HG03442 (cell line): ENCODE results near the gene ACOX1.

ENCODE experiments used
- ATAC-seq: cut with Tn5 transposase; IDR thresholded peaks from one replicate; pipeline ENCODE4 v1.9.1; 2021; ENCODE audit warnings: mild to moderate bottlenecking, moderate library complexity; ENCODE audit not compliant: unreplicated experiment

ACOX1 gene

DNA sequence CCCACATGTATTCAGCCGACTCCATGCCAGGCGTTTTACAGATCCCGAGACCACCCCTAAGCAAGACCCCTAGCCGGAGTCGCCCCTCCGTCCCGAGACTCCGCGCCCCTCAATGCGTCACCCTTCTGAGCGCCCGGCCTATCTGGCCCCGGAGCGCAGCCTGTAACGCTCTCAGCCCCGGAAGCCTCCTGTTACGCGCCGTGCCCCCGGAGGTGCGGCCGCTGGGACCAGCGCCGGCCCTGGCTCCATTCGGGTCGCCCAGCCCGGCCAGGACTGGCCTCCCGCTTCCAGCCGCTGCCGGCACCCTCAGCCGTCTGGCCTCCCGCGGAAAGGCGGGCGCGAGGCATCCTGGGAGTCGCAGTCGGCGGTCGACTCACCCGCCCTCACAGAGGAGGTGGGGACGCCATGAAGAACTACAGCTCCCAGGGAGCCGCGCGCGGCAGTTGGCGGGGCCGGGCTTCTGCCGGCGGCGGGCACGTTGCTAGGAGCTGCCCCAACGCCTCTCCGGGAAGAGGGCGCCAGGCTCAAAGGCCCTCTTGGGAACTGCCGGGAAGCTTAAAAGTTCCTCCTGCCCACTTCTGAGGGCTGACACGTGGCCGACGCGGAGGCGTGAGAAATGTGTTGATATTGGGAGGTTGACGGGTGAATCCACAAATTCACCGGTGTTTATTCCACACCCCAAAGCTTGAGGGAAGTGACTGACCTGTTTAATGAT lies 38.1 kb downstream of the ACOX1 start, which contains the start of gene FBF1:
FBF1 (minus strand) TSS at position 316 of the 715 bp plus-strand sequence. CDS start 2,893 bp downstream, outside the sequence.
- ATAC-seq, result peak; percentile 95

GRCh38 chr17:75937652-75938051 lies 41.3 kb downstream of the ACOX1 start:
- no peak for ATAC-seq

DNA sequence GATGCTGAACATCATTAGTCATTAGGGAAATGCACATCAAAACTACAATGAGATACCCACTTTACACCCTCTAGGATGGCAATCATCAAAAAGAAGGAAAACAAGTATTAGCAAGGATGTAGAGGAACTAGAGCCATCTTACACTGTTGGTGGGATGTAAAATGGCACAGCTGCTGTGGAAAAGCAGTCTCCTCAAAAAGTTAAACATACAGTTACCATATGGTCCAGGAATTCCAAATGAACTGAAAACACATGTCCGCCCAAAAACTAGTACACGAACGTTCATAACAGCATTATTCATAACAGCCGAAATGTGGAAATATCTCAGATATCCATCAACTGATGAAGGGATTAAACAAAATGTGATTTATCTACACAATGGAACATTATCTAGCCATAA lies 45.2 kb downstream of the ACOX1 start:
- ATAC-seq, result no peak

GRCh38 chr17:75932852-75933251 lies 46.1 kb downstream of the ACOX1 start:
- ATAC-seq, result no peak

DNA sequence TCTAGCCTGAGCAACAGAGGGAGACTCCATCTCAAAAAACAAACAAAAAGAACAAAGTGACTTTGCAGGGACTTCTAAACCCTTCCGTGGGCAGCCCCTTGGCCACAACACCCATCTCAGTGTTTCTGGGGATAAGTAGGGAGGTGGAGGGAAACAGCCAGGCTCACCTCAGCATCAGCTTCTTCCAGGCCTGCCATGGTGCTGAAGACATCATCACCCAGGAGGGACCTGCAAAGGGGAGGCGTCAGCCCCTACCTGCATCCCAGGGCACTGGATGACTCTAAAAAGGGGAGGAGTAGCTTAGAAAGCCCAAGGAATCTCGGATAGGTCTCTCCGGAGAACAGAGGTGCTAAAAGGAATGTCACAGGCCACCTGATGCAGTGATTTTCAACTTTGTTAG lies 47.9 kb downstream of the ACOX1 start:
- no peak for ATAC-seq

GRCh38 chr17:75927286-75927922 lies 51.6 kb downstream of the ACOX1 start:
- no peak for ATAC-seq

GRCh38 chr17:75926456-75926855 lies 52.5 kb downstream of the ACOX1 start:
- no peak for ATAC-seq

- no peak for ATAC-seq
Observed at GRCh38 chr17:75925912-75926311, 53.1 kb downstream of the ACOX1 start.

DNA sequence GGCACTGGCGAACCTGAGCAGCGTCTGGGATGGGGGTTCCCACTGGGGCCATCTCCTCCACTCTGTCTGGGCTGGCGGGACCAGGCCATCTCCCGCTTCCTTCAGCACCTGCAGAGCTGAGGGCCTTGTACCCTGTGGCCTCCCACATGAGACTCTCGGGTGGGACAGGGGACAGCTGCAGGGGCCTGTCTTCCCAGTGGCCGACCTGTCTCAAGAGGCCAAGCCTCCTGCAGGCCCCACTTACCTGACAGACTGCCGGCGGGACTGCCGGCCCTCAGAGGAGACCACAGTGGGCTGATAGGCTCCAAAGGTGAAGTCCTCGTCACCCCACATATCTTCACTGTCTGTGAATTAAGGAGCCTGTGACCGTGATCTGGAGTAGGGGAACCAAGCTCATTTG lies 53.9 kb downstream of the ACOX1 start:
- no peak for ATAC-seq

DNA sequence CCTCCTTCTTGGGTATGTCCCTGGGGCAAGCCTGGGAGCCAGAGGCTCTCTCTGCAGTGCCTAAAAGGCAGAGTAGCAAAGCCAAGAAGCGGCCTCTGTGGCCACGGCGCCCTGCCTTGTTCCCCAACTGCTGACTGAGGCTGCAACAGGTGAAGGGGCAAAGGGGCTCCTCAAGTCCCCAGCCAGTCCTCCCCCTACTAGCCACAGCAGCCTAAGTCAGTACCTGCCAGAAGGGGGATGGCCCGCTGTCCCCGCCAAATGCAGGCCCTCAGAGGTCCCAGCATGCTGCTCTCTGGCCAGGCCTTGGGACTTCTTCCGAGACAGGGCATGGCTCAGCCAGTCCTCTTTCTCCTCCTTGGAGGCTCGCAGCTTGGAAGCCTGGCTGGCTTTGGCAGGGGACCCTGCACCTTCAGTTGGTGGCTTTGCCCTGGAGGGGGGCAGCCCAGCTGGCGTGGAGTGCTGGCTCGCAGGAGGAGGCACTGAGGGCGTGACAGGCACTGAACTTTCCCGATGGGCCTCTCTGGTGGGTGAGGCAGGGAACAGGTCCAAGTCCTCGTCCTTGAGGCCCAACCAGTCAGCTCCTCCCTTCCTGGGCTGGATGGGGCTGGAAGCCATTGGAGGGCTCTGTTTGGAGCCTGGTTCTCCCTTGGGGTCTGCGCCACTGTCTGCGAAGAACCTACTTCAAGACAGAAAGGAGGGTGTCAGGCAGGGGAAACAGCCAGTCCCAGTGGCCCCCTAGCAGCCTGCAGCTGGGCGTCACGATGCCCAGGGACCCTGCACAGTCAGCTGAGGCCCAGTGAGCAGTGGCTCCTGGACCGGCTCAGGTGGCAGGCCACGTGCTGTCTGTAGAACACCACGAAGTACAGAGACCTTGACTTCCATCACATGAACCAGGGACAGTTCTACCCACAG lies 55.7 kb downstream of the ACOX1 start:
- ATAC-seq, result no peak

DNA sequence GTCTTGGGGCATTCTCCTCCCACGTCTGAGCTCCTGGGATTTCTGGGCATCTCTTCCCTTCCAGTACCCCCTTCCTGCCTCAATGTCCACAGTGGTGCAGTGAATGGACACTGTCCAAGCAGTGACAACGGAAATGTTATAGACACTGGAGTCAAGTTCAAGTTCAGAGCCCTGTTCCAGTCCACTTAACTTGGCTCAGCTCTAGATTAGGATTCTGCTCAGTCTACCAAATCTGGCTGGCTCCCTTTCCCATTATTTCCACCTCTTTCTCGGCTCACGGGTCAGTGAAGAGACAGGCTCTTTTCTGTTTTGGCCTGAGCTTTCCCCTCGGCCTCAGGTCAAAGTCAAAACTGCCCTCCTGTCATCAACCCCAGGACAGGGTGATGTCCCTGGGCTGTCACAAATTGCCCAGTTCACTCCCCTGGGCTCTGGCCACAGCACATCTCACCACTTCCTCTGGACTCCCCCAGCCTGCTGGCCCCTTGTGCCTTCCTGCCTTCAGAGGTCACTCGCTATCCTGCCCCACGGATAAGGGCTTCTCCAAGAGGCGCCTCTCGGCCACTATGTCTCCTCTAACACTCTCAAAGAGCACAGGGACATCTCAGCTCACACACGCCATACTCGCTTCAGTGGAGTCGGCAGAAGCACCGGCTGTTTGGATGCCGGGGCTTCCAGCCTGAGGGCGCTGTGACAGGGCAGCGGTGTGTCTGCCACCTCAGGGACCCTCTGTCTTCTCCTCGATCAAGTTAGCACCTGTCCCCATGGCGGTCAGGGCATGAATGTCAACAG lies 56.6 kb downstream of the ACOX1 start:
- no peak for ATAC-seq

GRCh38 chr17:75921596-75921995 lies 57.4 kb downstream of the ACOX1 start:
- no peak for ATAC-seq

DNA sequence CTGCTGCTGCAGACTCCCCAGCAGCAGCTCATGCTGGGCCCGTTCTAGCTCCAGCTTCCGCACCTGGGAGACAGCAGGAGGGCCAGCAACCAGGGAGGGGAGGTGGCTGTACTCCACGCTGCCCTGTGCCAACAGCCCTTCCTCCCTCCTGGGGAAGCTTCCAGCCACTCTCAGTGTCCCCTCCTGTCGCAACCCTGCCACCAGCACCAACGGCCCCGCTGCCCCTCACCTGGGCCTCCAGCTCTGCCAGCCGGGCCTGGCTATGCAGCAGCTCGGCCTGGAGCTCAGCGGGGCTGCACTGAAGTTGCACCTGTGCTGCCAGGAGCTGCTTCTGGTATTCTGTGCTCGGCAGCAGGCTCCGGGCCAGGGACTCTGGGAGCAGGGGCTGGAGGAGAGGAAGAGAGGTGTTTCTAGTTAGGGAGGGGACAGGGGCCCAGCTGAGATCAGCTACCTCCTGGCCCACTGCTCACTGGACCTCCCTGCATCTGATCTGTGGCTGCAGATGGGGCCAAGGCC lies 58.9 kb downstream of the ACOX1 start:
- no peak for ATAC-seq

DNA sequence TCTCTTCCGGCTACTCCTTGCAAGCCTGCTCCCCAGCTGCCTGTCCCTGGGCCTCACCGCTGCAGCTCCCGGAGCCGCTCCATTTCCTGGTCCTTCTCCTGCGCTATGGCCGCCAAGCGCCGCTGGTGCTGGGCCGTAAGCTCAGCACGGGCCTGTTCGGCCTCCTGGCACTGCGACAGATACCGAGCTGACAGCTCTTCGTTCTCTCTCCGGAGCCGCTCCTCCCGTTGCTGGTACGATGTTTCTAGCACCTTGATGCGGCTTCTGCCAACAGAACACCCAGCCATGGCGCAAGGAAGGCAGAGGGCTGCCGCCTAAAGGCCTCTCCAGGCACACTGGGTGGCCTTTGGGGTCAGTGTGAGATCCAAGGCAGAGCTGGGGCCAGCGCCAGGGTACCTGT lies 59.4 kb downstream of the ACOX1 start:
- no peak for ATAC-seq

- ATAC-seq, result no peak
Observed at GRCh38 chr17:75917917-75918445, 61.0 kb downstream of the ACOX1 start.

DNA sequence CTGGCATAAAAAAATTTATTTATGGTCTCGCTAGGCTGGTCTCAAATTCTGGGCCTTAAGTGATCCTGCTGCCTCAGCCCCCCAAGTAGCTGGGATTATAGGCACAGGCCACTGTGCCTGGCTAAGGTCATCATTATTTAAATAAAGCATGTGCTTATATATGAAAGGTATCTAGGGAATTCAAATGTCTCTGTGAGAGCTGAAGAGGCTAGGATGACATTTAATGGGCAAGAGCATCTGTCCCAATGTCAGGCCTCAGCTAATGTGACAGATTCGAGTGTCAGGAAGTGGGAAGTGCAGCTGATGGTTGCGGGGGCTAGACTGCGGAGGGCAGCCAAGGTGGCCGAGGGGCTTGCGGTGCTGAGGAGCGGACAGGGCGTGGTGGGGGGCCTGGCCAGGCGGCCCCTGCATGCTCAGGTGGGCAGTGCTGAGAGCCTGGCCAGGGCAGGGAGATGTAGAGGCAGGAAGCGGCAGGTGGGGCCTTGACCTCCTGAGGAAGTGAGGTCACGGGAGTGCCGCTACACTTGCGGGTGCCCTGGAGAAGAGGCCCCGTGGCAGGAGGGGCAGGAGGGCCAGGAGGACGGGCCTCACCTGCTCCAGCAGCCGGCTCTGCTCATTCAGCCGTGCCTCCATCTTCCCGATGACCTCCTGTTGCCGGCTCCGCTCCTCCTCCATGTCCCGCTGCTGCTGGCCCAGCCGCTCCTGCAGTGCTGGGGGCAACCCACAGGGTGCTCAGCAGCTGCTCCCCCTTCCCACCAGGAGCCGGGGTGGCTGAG lies 61.6 kb downstream of the ACOX1 start:
- ATAC-seq, result no peak

DNA sequence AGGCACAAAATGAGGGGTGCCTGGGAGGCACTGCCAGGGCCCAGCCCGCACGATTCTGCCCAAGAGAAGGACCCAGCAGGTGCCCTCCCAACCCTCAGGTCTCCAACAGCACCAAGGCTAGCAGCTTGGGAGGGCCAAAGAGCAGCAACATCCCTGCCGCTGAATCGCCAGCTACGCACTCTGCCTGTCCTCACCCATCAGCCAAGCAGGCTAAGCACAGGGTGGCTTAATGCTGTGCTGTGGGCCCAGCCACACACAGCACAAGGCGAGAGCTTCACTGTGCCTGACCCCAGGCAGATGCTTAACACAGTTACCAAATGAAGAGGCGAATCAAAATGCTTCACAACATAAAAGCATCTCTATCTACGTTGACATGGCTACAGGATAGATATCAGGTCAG lies 63.7 kb downstream of the ACOX1 start:
- no peak for ATAC-seq

DNA sequence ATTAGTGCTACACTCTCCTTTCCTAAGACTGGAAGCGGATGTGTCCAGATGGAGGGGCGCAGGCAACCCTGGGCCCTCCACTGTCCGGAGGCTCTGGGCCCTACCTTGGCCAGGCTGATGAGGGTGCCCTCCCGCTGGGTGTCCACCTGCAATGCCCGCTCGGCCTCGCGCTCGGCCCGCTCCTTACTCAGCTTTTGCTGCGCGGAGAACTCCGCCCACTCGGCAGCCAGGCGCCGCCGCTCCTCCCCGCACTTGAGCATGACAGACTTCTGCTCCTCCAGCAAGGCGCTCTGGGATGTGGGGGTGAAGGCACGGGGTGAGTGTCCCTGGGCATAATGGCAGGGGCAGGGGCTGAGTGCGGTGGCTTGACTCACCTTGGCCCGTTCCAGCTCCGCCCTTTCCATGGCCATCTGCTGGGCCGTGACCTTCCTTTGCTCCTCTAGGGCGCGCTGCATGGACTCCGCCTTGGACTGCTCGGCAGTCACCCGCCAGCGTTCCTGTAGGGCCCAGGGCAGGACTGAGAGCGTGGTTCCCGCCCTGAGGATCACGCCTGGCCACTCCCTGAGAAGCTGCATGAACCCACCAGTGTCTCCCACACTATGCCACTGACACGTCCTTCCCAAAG lies 64.2 kb downstream of the ACOX1 start:
- no peak for ATAC-seq
